K562 (cell line): ENCODE measurements around the gene ERVW-1. TPM values are rescaled to one million over a fixed set of nuclear protein-coding genes. Genes with fewer than 3 reads are reported as not detected.

Source experiments
- ATF7 ChIP-seq: fragments of 450-650 bp; IDR thresholded peaks from 2 replicates; pipeline ENCODE4 v1.7.1; 2014; ENCODE audit warnings: mild to moderate bottlenecking, moderate library complexity
- CHD2 ChIP-seq: IDR thresholded peaks from 2 replicates; pipeline ENCODE4 v1.6.1; 2011; ENCODE audit warnings: low read depth, low read length
- CTCF ChIP-seq, 3 experiments: IDR thresholded peaks in 2 of 3; conservative IDR thresholded peaks in 1 of 3; 2 replicates each; pipeline ENCODE4 v1.5.1; 2011 to 2012; ENCODE audit warnings: low read length in 3 of 3, mild to moderate bottlenecking in 3 of 3, control low read depth in 2 of 3, improper control_type of control experiment in 1 of 3, inconsistent platforms in 1 of 3, low read depth in 1 of 3, mixed read lengths in 1 of 3, moderate library complexity in 1 of 3; ENCODE audit not compliant: insufficient read depth in 2 of 3
- E2F3 ChIP-seq: fragments of 250-450 bp; sonication (Bioruptor Pico); IDR thresholded peaks from 2 replicates; pipeline ENCODE4 v1.4.0; 2020; ENCODE audit warnings: mild to moderate bottlenecking
- ELK3 ChIP-seq: fragments of 450-650 bp; formaldehyde crosslinking; IDR thresholded peaks from 2 replicates; pipeline ENCODE4 v1.4.0; 2020; ENCODE audit warnings: mild to moderate bottlenecking
- GTF2B ChIP-seq: IDR thresholded peaks from 2 replicates; pipeline ENCODE4 v1.6.1; 2011; ENCODE audit not compliant: insufficient read length; ENCODE audit errors: extremely low read depth
- HDAC3 ChIP-seq: fragments of 450-650 bp; IDR thresholded peaks from 2 replicates; pipeline ENCODE4 v1.6.1; 2018; ENCODE audit warnings: borderline replicate concordance, mild to moderate bottlenecking, moderate library complexity; ENCODE audit not compliant: partially characterized antibody
- HNRNPUL1 ChIP-seq: fragments of 200-400 bp; formaldehyde crosslinking; IDR thresholded peaks from 2 replicates; pipeline ENCODE4 v1.6.1; 2017; ENCODE audit warnings: low read length
- KLF13 ChIP-seq: fragments of 450-650 bp; IDR thresholded peaks from 2 replicates; pipeline ENCODE4 v1.6.1; 2016; ENCODE audit warnings: missing genetic modification characterization, low read depth, mild to moderate bottlenecking, missing compliant biosample characterization, moderate library complexity, borderline replicate concordance
- NFRKB ChIP-seq: fragments of 450-650 bp; IDR thresholded peaks from 2 replicates; pipeline ENCODE4 v1.6.1; 2016; ENCODE audit warnings: low read depth
- PTBP1 ChIP-seq: fragments of 200-400 bp; formaldehyde crosslinking; IDR thresholded peaks from 2 replicates; pipeline ENCODE4 v1.6.1; 2017; ENCODE audit warnings: low read depth, low read length
- SRF ChIP-seq, 2 experiments: fragments of 250-450, 450-650 bp in 1 of 2; sonication (Bioruptor Pico) in 1 of 2; sonication (generic) in 1 of 2; formaldehyde crosslinking; IDR thresholded peaks; 2 replicates each; pipeline versions ENCODE4 v1.5.0 to v1.5.1; 2020 to 2022; ENCODE audit warnings: mild to moderate bottlenecking in 1 of 2, missing genetic modification reagents in 1 of 2
- TBP ChIP-seq: optimal IDR thresholded peaks from 2 replicates; pipeline ENCODE3; 2011; ENCODE audit warnings: low read depth, low read length, improper control_type of control experiment
- ZFP1 ChIP-seq: fragments of 450-650 bp; formaldehyde crosslinking; IDR thresholded peaks from 2 replicates; pipeline ENCODE4 v1.4.0; 2020; ENCODE audit warnings: mild to moderate bottlenecking, mixed read lengths
- ZNF232 ChIP-seq: sonication (generic); formaldehyde crosslinking; IDR thresholded peaks from 2 replicates; pipeline ENCODE4 v1.8.0; 2022; ENCODE audit warnings: mild to moderate bottlenecking, missing genetic modification reagents
- ZNF696 ChIP-seq: fragments of 250-450 bp; sonication (Bioruptor Pico); conservative IDR thresholded peaks from 2 replicates; pipeline ENCODE4 v1.4.0; 2020; ENCODE audit warnings: mild to moderate bottlenecking, moderate library complexity
- polyA plus RNA-seq, 8 experiments: library from polyadenylated mRNA; depleted of rRNA in 4 of 8; stranded (reverse) in 5 of 8; unstranded in 3 of 8; fragments of >200 nt; fragmentation: Nextera tagmentation in 2 of 8; fragmentation: Illumina TruSeq in 1 of 8; extraction: Ambion mirVana in 2 of 8; extraction: Trizol in 1 of 8; gene quantifications; 2 replicates each; pipeline versions ENCODE4 v1.2.1 to v1.2.3, GENCODE V29; 2011 to 2014; ENCODE audit warnings: inconsistent platforms in 1 of 8, missing spikeins in 1 of 8
- total RNA-seq, 7 experiments: library from RNA; depleted of rRNA in 6 of 7; stranded (reverse); fragments of >200 nt in 6 of 7; fragmentation: Illumina TruSeq in 2 of 7; extraction: Trizol in 2 of 7; gene quantifications; 2 replicates each; pipeline versions ENCODE4 v1.2.1 to v1.2.3, GENCODE V29; 2011 to 2021; ENCODE audit warnings: low replicate concordance in 1 of 7
- TF ChIP-seq, protein P1 (sequence below): fragments of 450-650 bp; IDR thresholded peaks from 2 replicates; pipeline ENCODE4 v1.6.1; 2017; ENCODE audit warnings: antibody characterized with exemption, mild to moderate bottlenecking
- TF ChIP-seq, protein P2 (sequence below): sonication (generic); formaldehyde crosslinking; IDR thresholded peaks from 2 replicates; pipeline ENCODE4 v1.8.0; 2023; ENCODE audit warnings: mild to moderate bottlenecking, missing genetic modification reagents

ERVW-1 gene
- total and polyA plus RNA-seq, 9 of the 15 experiments (the other 6 are each of a cell fraction or from before 2014, with no cell fraction given) = not detected

DNA sequence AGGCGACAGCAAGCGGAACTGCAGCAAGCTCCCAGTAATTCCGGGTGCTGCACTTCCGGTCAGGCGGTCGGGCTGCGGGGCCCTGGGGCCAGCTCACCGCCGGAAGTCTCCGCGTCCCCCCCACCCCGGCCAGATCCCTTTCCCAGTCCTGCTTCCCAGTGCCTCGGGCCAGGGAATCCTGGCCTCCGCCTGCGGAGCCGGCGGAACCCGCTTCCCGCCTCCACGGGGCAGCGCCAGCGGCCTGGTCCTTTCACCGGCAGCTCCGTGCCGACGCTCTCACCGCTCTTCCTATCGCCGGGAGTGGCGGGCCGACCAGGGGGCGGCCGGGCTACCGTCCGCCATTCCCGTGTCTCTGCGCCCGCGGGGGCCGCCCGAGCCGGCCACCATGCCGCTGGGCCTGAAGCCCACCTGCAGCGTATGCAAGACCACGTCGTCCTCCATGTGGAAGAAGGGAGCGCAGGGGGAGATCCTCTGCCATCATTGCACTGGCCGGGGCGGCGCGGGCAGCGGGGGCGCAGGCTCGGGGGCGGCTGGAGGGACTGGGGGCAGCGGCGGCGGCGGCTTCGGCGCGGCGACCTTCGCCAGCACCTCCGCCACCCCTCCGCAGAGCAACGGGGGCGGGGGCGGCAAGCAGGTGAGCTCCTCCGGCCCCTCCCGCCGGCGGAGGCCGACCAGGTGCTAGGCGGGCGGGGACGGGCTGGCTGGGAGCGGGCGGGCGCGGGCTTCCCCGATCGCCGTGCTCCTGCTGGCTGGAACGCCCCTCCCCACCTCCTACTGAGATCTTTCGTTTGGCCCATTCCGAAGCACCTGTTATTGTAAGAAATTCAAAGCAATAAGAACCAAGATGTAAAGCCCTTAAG lies 30.2 kb downstream of the ERVW-1 start, which contains the start of gene GATAD1 (continued):
- TF ChIP-seq, protein P1, sequence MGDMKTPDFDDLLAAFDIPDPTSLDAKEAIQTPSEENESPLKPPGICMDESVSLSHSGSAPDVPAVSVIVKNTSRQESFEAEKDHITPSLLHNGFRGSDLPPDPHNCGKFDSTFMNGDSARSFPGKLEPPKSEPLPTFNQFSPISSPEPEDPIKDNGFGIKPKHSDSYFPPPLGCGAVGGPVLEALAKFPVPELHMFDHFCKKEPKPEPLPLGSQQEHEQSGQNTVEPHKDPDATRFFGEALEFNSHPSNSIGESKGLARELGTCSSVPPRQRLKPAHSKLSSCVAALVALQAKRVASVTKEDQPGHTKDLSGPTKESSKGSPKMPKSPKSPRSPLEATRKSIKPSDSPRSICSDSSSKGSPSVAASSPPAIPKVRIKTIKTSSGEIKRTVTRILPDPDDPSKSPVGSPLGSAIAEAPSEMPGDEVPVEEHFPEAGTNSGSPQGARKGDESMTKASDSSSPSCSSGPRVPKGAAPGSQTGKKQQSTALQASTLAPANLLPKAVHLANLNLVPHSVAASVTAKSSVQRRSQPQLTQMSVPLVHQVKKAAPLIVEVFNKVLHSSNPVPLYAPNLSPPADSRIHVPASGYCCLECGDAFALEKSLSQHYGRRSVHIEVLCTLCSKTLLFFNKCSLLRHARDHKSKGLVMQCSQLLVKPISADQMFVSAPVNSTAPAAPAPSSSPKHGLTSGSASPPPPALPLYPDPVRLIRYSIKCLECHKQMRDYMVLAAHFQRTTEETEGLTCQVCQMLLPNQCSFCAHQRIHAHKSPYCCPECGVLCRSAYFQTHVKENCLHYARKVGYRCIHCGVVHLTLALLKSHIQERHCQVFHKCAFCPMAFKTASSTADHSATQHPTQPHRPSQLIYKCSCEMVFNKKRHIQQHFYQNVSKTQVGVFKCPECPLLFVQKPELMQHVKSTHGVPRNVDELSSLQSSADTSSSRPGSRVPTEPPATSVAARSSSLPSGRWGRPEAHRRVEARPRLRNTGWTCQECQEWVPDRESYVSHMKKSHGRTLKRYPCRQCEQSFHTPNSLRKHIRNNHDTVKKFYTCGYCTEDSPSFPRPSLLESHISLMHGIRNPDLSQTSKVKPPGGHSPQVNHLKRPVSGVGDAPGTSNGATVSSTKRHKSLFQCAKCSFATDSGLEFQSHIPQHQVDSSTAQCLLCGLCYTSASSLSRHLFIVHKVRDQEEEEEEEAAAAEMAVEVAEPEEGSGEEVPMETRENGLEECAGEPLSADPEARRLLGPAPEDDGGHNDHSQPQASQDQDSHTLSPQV = no peak
- TF ChIP-seq, protein P2, sequence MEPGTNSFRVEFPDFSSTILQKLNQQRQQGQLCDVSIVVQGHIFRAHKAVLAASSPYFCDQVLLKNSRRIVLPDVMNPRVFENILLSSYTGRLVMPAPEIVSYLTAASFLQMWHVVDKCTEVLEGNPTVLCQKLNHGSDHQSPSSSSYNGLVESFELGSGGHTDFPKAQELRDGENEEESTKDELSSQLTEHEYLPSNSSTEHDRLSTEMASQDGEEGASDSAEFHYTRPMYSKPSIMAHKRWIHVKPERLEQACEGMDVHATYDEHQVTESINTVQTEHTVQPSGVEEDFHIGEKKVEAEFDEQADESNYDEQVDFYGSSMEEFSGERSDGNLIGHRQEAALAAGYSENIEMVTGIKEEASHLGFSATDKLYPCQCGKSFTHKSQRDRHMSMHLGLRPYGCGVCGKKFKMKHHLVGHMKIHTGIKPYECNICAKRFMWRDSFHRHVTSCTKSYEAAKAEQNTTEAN (CRISPR knock-in tag) = 0 out of 2 replicates have a peak, but pooled peaks have one; percentile 61
- TF ChIP-seq KLF13 (tag) (no peak), NFRKB (peak; percentile 84), HNRNPUL1 (no peak), ZFP1 (CRISPR knock-in tag) (no peak), E2F3 (CRISPR knock-in tag) (no peak), HDAC3 (no peak), CTCF (IDR thresholded peaks at IDR 0.05 in 2 of 3, conservative IDR thresholded peaks at IDR 0.05 in 1 of 3; ENCODE audit: insufficient read depth in 2 of 3, low read depth in 1 of 3, low read length in 3 of 3) (peak in 2 of 3 experiments; percentile 95 to 98; a peak in 5 of 6 replicates), ELK3 (CRISPR knock-in tag) (no peak), GTF2B (no peak), ZNF232 (CRISPR knock-in tag) (peak; percentile 53; the same call in 1 of the 2 replicates), SRF (CRISPR knock-in tag; IDR thresholded peaks at IDR 0.05) (no peak), TBP (peak; percentile 69), ZNF696 (CRISPR knock-in tag) (no peak), ATF7 (peak; percentile 73), CHD2 (0 out of 2 replicates have a peak, but pooled peaks have one; percentile 26), PTBP1 (no peak)
